ENCODE data around the gene WDFY3.

The WDFY3 gene

GRCh38 chr4:84924434-84924833 is 42.1 kb downstream of the WDFY3 start:
- no peak overlapping the region for H3K9ac ChIP-seq (ENCODE audit: low read length)
- peaks cover 5% of the 10 kb centered on the region for H3K36me3 ChIP-seq (ENCODE audit: insufficient read depth, low read length)
- no peak overlapping the region for H3K27ac ChIP-seq (ENCODE audit: low read depth, low read length)
- no peak overlapping the region for H3K4me3 ChIP-seq (ENCODE audit: low read depth in 1 of 2, low read length in 2 of 2)
- H3K27me3 ChIP-seq (ENCODE audit: control insufficient read depth in 1 of 2, insufficient read depth in 2 of 2, low read length in 2 of 2): no peaks in the 10 kb centered on the region
- no peaks in the 10 kb centered on the region for H3K9me3 ChIP-seq (ENCODE audit: low read length)
- H3K4me1 ChIP-seq (ENCODE audit: insufficient read depth, low read length): no peaks in the 10 kb centered on the region

GRCh38 chr4:84920617-84921016 is 45.9 kb downstream of the WDFY3 start:
- Histone ChIP-seq H3K9ac (ENCODE audit: low read length) (no peak overlapping the region), H3K36me3 (ENCODE audit: insufficient read depth, low read length) (no peaks in the 10 kb centered on the region), H3K4me3 (ENCODE audit: low read depth in 1 of 2, low read length in 2 of 2) (no peak overlapping the region), H3K27ac (ENCODE audit: low read depth, low read length) (no peak overlapping the region), H3K4me1 (ENCODE audit: insufficient read depth, low read length) (peaks cover 16% of the 10 kb centered on the region), H3K9me3 (ENCODE audit: low read length) (no peaks in the 10 kb centered on the region), H3K27me3 (ENCODE audit: control insufficient read depth in 1 of 2, insufficient read depth in 2 of 2, low read length in 2 of 2) (no peaks in the 10 kb centered on the region)

- Histone ChIP-seq H3K36me3 (ENCODE audit: insufficient read depth, low read length) (no peaks in the 10 kb centered on the region), H3K27me3 (ENCODE audit: control insufficient read depth in 1 of 2, insufficient read depth in 2 of 2, low read length in 2 of 2) (no peaks in the 10 kb centered on the region), H3K27ac (ENCODE audit: low read depth, low read length) (no peak overlapping the region), H3K9me3 (ENCODE audit: low read length) (no peaks in the 10 kb centered on the region), H3K9ac (ENCODE audit: low read length) (no peak overlapping the region), H3K4me3 (ENCODE audit: low read depth in 1 of 2, low read length in 2 of 2) (no peak overlapping the region), H3K4me1 (ENCODE audit: insufficient read depth, low read length) (peaks cover 23% of the 10 kb centered on the region)
These were observed 48.5 kb downstream of the WDFY3 start for GRCh38 chr4:84917869-84918600.

- Histone ChIP-seq H3K27ac (ENCODE audit: low read depth, low read length) (no peak overlapping the region), H3K27me3 (ENCODE audit: control insufficient read depth in 1 of 2, insufficient read depth in 2 of 2, low read length in 2 of 2) (no peaks in the 10 kb centered on the region), H3K36me3 (ENCODE audit: insufficient read depth, low read length) (no peaks in the 10 kb centered on the region), H3K9ac (ENCODE audit: low read length) (no peak overlapping the region), H3K9me3 (ENCODE audit: low read length) (no peaks in the 10 kb centered on the region), H3K4me3 (ENCODE audit: low read depth in 1 of 2, low read length in 2 of 2) (no peak overlapping the region), H3K4me1 (ENCODE audit: insufficient read depth, low read length) (peaks cover 23% of the 10 kb centered on the region)
These were observed 49.2 kb downstream of the WDFY3 start for GRCh38 chr4:84917086-84917821.

GRCh38 chr4:84916227-84916626 is 50.3 kb downstream of the WDFY3 start:
- no peak overlapping the region for H3K27ac ChIP-seq (ENCODE audit: low read depth, low read length)
- peaks cover 23% of the 10 kb centered on the region for H3K4me1 ChIP-seq (ENCODE audit: insufficient read depth, low read length)
- no peaks in the 10 kb centered on the region for H3K9me3 ChIP-seq (ENCODE audit: low read length)
- H3K36me3 ChIP-seq (ENCODE audit: insufficient read depth, low read length): no peaks in the 10 kb centered on the region
- H3K9ac ChIP-seq (ENCODE audit: low read length): no peak overlapping the region
- H3K4me3 ChIP-seq (ENCODE audit: low read depth in 1 of 2, low read length in 2 of 2): no peak overlapping the region
- H3K27me3 ChIP-seq (ENCODE audit: control insufficient read depth in 1 of 2, insufficient read depth in 2 of 2, low read length in 2 of 2): no peaks in the 10 kb centered on the region

GRCh38 chr4:84915396-84915780 is 51.1 kb downstream of the WDFY3 start:
- Histone ChIP-seq H3K27ac (ENCODE audit: low read depth, low read length) (no peak overlapping the region), H3K27me3 (ENCODE audit: control insufficient read depth in 1 of 2, insufficient read depth in 2 of 2, low read length in 2 of 2) (no peaks in the 10 kb centered on the region), H3K36me3 (ENCODE audit: insufficient read depth, low read length) (no peaks in the 10 kb centered on the region), H3K4me3 (ENCODE audit: low read depth in 1 of 2, low read length in 2 of 2) (no peak overlapping the region), H3K9ac (ENCODE audit: low read length) (no peak overlapping the region), H3K4me1 (ENCODE audit: insufficient read depth, low read length) (peaks cover 23% of the 10 kb centered on the region), H3K9me3 (ENCODE audit: low read length) (no peaks in the 10 kb centered on the region)

- no peak overlapping the region for H3K9ac ChIP-seq (ENCODE audit: low read length)
- H3K36me3 ChIP-seq (ENCODE audit: insufficient read depth, low read length): no peaks in the 10 kb centered on the region
- H3K27ac ChIP-seq (ENCODE audit: low read depth, low read length): no peak overlapping the region
- H3K4me1 ChIP-seq (ENCODE audit: insufficient read depth, low read length): peaks cover 23% of the 10 kb centered on the region
- H3K9me3 ChIP-seq (ENCODE audit: low read length): no peaks in the 10 kb centered on the region
- H3K27me3 ChIP-seq (ENCODE audit: control insufficient read depth in 1 of 2, insufficient read depth in 2 of 2, low read length in 2 of 2): no peaks in the 10 kb centered on the region
- no peak overlapping the region for H3K4me3 ChIP-seq (ENCODE audit: low read depth in 1 of 2, low read length in 2 of 2)
These were observed 51.6 kb downstream of the WDFY3 start for GRCh38 chr4:84914686-84915395.

GRCh38 chr4:84913176-84913575 is 53.3 kb downstream of the WDFY3 start:
- H3K36me3 ChIP-seq (ENCODE audit: insufficient read depth, low read length): no peaks in the 10 kb centered on the region
- H3K27ac ChIP-seq (ENCODE audit: low read depth, low read length): no peak overlapping the region
- H3K4me3 ChIP-seq (ENCODE audit: low read depth in 1 of 2, low read length in 2 of 2): no peak overlapping the region
- no peak overlapping the region for H3K9ac ChIP-seq (ENCODE audit: low read length)
- peaks cover 20% of the 10 kb centered on the region for H3K4me1 ChIP-seq (ENCODE audit: insufficient read depth, low read length)
- no peaks in the 10 kb centered on the region for H3K9me3 ChIP-seq (ENCODE audit: low read length)
- H3K27me3 ChIP-seq (ENCODE audit: control insufficient read depth in 1 of 2, insufficient read depth in 2 of 2, low read length in 2 of 2): no peaks in the 10 kb centered on the region

GRCh38 chr4:84912741-84913140 is 53.7 kb downstream of the WDFY3 start:
- Histone ChIP-seq H3K9me3 (ENCODE audit: low read length) (no peaks in the 10 kb centered on the region), H3K27me3 (ENCODE audit: control insufficient read depth in 1 of 2, insufficient read depth in 2 of 2, low read length in 2 of 2) (no peaks in the 10 kb centered on the region), H3K9ac (ENCODE audit: low read length) (no peak overlapping the region), H3K36me3 (ENCODE audit: insufficient read depth, low read length) (no peaks in the 10 kb centered on the region), H3K4me1 (ENCODE audit: insufficient read depth, low read length) (peaks cover 18% of the 10 kb centered on the region), H3K4me3 (ENCODE audit: low read depth in 1 of 2, low read length in 2 of 2) (no peak overlapping the region), H3K27ac (ENCODE audit: low read depth, low read length) (no peak overlapping the region)

- Histone ChIP-seq H3K4me1 (ENCODE audit: insufficient read depth, low read length) (no peaks in the 10 kb centered on the region), H3K27me3 (ENCODE audit: control insufficient read depth in 1 of 2, insufficient read depth in 2 of 2, low read length in 2 of 2) (no peaks in the 10 kb centered on the region), H3K27ac (ENCODE audit: low read depth, low read length) (no peak overlapping the region)
These were observed 57.6 kb downstream of the WDFY3 start for GRCh38 chr4:84908876-84909275.

GRCh38 chr4:84907145-84907544 is 59.3 kb downstream of the WDFY3 start:
- no peak overlapping the region for H3K9ac ChIP-seq (ENCODE audit: low read length)
- no peak overlapping the region for H3K4me3 ChIP-seq (ENCODE audit: low read depth in 1 of 2, low read length in 2 of 2)

More at GRCh38 chr4:84908876-84909275, 57.6 kb downstream of the WDFY3 start:
- peaks cover under 1% of the 10 kb centered on the region for H3K36me3 ChIP-seq (ENCODE audit: insufficient read depth, low read length)
- H3K4me3 ChIP-seq (ENCODE audit: low read depth in 1 of 2, low read length in 2 of 2): no peak overlapping the region
- no peak overlapping the region for H3K9ac ChIP-seq (ENCODE audit: low read length)
- no peaks in the 10 kb centered on the region for H3K9me3 ChIP-seq (ENCODE audit: low read length)

More at GRCh38 chr4:84907145-84907544, 59.3 kb downstream of the WDFY3 start:
- H3K36me3 ChIP-seq (ENCODE audit: insufficient read depth, low read length): peaks cover 3% of the 10 kb centered on the region
- H3K4me1 ChIP-seq (ENCODE audit: insufficient read depth, low read length): no peaks in the 10 kb centered on the region
- no peaks in the 10 kb centered on the region for H3K9me3 ChIP-seq (ENCODE audit: low read length)
- no peak overlapping the region for H3K27ac ChIP-seq (ENCODE audit: low read depth, low read length)
- H3K27me3 ChIP-seq (ENCODE audit: control insufficient read depth in 1 of 2, insufficient read depth in 2 of 2, low read length in 2 of 2): no peaks in the 10 kb centered on the region

Data from muscle layer of colon (tissue), 2 donors.